ENCODE measurements around the gene PIGP. TPM values are rescaled to one million over a fixed set of nuclear protein-coding genes. Genes with fewer than 3 reads are reported as not detected.

Gene PIGP
- total and polyA plus RNA-seq, 9 of the 15 experiments (the other 6 are each of a cell fraction or from before 2014, with no cell fraction given), result 18.3 to 122 (median 35.6) TPM

- BruUV-seq (replicated peaks), result no TSS peak
- H3K36me3 ChIP-seq (ENCODE audit: control insufficient read depth, insufficient read depth, low read length), result peaks cover 47% of the 10 kb centered on the region
- peaks cover 4% of the 10 kb centered on the region for H3K9me1 ChIP-seq (ENCODE audit: control insufficient read depth, insufficient read depth, low read length)
- ATAC-seq, result no peak
- no peak for DNase-seq (ENCODE audit: extremely low read depth in 1 of 4, low spot score in 3 of 4)
- no peak overlapping the region for H3K9ac ChIP-seq (ENCODE audit: insufficient read depth in 1 of 2, low read depth in 2 of 2, low read length in 2 of 2)
- no peak overlapping the region for H3K4me3 ChIP-seq
- TF ChIP-seq PHF21A (IDR thresholded peaks at IDR 0.05; ENCODE audit: borderline replicate concordance, low read depth) (no peak), PBX2 (CRISPR knock-in tag; IDR thresholded peaks at IDR 0.05; ENCODE audit: low read depth) (no peak), PBX2 (tag; conservative IDR thresholded peaks at IDR 0.05; ENCODE audit: low read depth) (no peak), TBP (optimal IDR thresholded peaks at IDR 0.05; ENCODE audit: low read depth, low read length) (no peak), ZNF584 (CRISPR knock-in tag; IDR thresholded peaks at IDR 0.05; ENCODE audit: low read depth) (no peak), CEBPB (tag; IDR thresholded peaks at IDR 0.05) (0 out of 2 replicates have a peak, but pooled peaks have one; percentile 12), GTF2A2 (tag; IDR thresholded peaks at IDR 0.05) (no peak)
- no peaks in the 10 kb centered on the region for H3K27me3 ChIP-seq (ENCODE audit: control insufficient read depth in 2 of 2, insufficient read depth in 2 of 2, low read length in 2 of 2)
- 81% methylated on average over 5 of the region's 5 CpGs for WGBS (ENCODE audit: insufficient coverage, low coverage, missing lambda C conversion rate)
- H3K9me3 ChIP-seq (replicated peaks; ENCODE audit: control insufficient read depth, insufficient read depth, low read depth, low read length), result no peaks in the 10 kb centered on the region
- no peak overlapping the region for H3K4me2 ChIP-seq (ENCODE audit: insufficient read depth, low read length)
- intact Hi-C loops (cut with micrococcal nuclease), result loop anchor here (10.0 kb wide), 1 partner anchor 287 kb away; no protein-coding TSS in a partner anchor
- no peak overlapping the region for H2AFZ ChIP-seq (ENCODE audit: low read depth, low read length)
- in situ Hi-C loops (cut with MboI), result loop anchor here (10.0 kb wide), 1 partner anchor 113 kb away; no protein-coding TSS in a partner anchor
- H3K4me1 ChIP-seq (replicated peaks in 1 of 2; ENCODE audit: control insufficient read depth in 2 of 2, insufficient read depth in 2 of 2, low read length in 2 of 2), result peaks cover 7 to 26% of the 10 kb centered on the region in 2 experiments; a peak in 4 of 5 replicates
- peaks cover 55% of the 10 kb centered on the region for H3K79me2 ChIP-seq (ENCODE audit: control insufficient read depth, insufficient read depth, low read length)
- H4K20me1 ChIP-seq (replicated peaks; ENCODE audit: control insufficient read depth, insufficient read depth, low read length), result peaks cover 19% of the 10 kb centered on the region
- FAIRE-seq, result no peak
- ChIA-PET CTCF (ENCODE audit: low intra/inter-chr PET ratio) (interaction anchor here (3.0 kb wide), 1 partner anchor 112 kb away, joined by 35 read pairs; no protein-coding TSS in a partner anchor), POLR2A (no interaction called here)
- no peak overlapping the region for H3K27ac ChIP-seq (ENCODE audit: extremely low read depth, low read depth, low read length)
Observed at GRCh38 chr21:37088186-37088735, 15.4 kb upstream of the PIGP start.

Data from K562 (cell line).